Measurements from ENCODE around the gene PLB1.

GRCh38 chr2:28579606-28580005, 83.7 kb downstream of the PLB1 start:
- no peak for TF ChIP-seq CTCF (IDR thresholded peaks at IDR 0.05)
- no peak for TF ChIP-seq RAD21 (conservative IDR thresholded peaks at IDR 0.05 in 1 of 2, IDR thresholded peaks at IDR 0.05 in 1 of 2)
- TF ChIP-seq JUN (IDR thresholded peaks at IDR 0.05): no peak
- TF ChIP-seq EP300 (IDR thresholded peaks at IDR 0.05): no peak
- no peak for TF ChIP-seq USF2 (IDR thresholded peaks at IDR 0.05)
- TF ChIP-seq NR3C1 (IDR thresholded peaks at IDR 0.05): no peak
- TF ChIP-seq POLR2A (IDR thresholded peaks at IDR 0.05; ENCODE audit: low read length): no peak
- no peak for TF ChIP-seq NFE2L2 (conservative IDR thresholded peaks at IDR 0.05; ENCODE audit: low read length)
- no peak for TF ChIP-seq ZSCAN20 (CRISPR knock-in tag; IDR thresholded peaks at IDR 0.05)
- no peak for TF ChIP-seq MAX (IDR thresholded peaks at IDR 0.05)
- TF ChIP-seq MAZ (IDR thresholded peaks at IDR 0.05; ENCODE audit: borderline replicate concordance, low read depth, low read length): no peak
- TF ChIP-seq HDAC2 (IDR thresholded peaks at IDR 0.05): no peak
- no peak for TF ChIP-seq JUNB (IDR thresholded peaks at IDR 0.05)
- TF ChIP-seq BCL3 (IDR thresholded peaks at IDR 0.05): no peak

All from A549 (cell line).